ENCODE results near the gene STARD13.
"Not testable (repeated sequence)": the region's sequence is repeated elsewhere in the genome, so short reads cannot be mapped to it uniquely, and the experiment has no call there.

STARD13 gene

DNA sequence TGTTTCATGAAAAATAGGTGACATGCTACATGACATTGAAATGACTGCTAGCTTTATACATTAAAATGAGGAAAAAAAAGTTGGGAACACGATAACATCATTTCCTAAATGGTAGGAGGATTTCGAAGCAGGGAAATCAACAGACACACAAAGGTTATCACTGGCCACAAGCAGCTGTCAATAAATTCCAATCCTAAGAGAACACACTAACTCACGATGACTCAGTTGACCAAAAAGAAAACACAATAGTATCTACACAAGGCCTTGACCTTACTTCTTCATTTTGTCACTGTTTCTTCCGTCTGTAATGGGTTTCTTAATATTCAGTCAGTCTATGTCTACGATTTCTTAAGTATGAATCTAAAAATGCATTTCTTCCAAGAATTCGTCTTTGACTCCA lies 36.5 kb downstream of the STARD13 start:
- no peak for DNase-seq (ENCODE audit: low read depth)
- H3K4me3 ChIP-seq (ENCODE audit: low read length): no peak overlapping the region
- TF ChIP-seq CTCF (conservative IDR thresholded peaks at IDR 0.05; ENCODE audit: low read depth, low read length): no peak

- no peak for TF ChIP-seq CTCF (conservative IDR thresholded peaks at IDR 0.05; ENCODE audit: low read depth, low read length)
- DNase-seq (ENCODE audit: low read depth): no peak
- no peak overlapping the region for H3K4me3 ChIP-seq (ENCODE audit: low read length)
These were observed 39.9 kb downstream of the STARD13 start for GRCh38 chr13:33245505-33246158.

GRCh38 chr13:33244907-33245287 lies 40.7 kb downstream of the STARD13 start:
- no peak overlapping the region for H3K4me3 ChIP-seq (ENCODE audit: low read length)
- DNase-seq (ENCODE audit: low read depth): no peak
- no peak for TF ChIP-seq CTCF (conservative IDR thresholded peaks at IDR 0.05; ENCODE audit: low read depth, low read length)

- DNase-seq (ENCODE audit: low read depth): no peak
- no peak for TF ChIP-seq CTCF (conservative IDR thresholded peaks at IDR 0.05; ENCODE audit: low read depth, low read length)
- no peak overlapping the region for H3K4me3 ChIP-seq (ENCODE audit: low read length)
These were observed 41.2 kb downstream of the STARD13 start for GRCh38 chr13:33244210-33244906.

GRCh38 chr13:33242984-33243617 lies 42.5 kb downstream of the STARD13 start:
- DNase-seq (ENCODE audit: low read depth): no peak
- no peak for TF ChIP-seq CTCF (conservative IDR thresholded peaks at IDR 0.05; ENCODE audit: low read depth, low read length)

DNA sequence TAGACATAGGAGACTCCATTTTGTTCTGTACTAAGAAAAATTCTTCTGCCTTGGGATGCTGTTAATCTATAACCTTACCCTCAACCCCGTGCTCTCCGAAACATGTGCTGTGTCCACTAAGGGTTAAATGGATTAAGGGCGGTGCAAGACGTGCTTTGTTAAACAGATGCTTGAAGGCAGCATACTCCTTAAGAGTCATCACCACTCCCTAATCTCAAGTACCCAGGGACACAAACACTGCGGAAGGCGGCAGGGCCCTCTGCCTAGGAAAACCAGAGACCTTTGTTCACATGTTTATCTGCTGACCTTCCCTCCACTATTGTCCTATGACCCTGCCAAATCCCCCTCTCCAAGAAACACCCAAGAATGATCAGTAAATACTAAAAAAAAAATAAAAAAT lies 43.2 kb downstream of the STARD13 start:
- not testable (repeated sequence) for H3K4me3 ChIP-seq (ENCODE audit: low read length); DNase-seq (ENCODE audit: low read depth)

More at GRCh38 chr13:33242984-33243617, 42.5 kb downstream of the STARD13 start:
- H3K4me3 ChIP-seq (ENCODE audit: low read length): no peak overlapping the region

DNA sequence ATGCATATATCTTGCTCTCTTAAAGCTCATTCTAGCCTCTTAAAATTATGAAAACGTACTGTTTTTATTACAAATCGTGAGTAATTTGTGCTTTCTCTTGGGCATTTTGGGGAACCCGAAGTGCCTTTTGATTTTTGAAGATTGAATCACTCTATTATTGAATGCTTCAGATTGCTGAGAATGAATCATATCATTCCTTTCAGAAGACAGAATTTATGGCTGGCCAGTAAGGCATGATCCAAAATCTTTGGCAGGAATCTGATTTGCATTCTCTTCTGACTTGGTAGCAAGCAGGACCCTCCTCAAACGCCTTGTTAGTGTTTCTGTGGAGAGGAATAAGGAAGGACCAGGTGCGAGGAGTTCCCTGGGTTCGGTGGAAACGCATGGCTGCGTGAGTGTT lies 49.5 kb downstream of the STARD13 start:
- TF ChIP-seq CTCF (conservative IDR thresholded peaks at IDR 0.05; ENCODE audit: low read depth, low read length): no peak
- DNase-seq (ENCODE audit: low read depth): no peak
- peak overlapping the region; percentile 27 for H3K4me3 ChIP-seq (ENCODE audit: low read length)

Data from retinal pigment epithelial cell (primary cell).